HG02798 (cell line): ENCODE measurements around the gene MAK.
"Not testable (repeated sequence)": the region's sequence is repeated elsewhere in the genome, so short reads cannot be mapped to it uniquely, and the experiment has no call there.

ENCODE experiments used
- ATAC-seq: cut with Tn5 transposase; IDR thresholded peaks from one replicate; pipeline ENCODE4 v1.9.1; 2021; ENCODE audit warnings: mild to moderate bottlenecking; ENCODE audit not compliant: unreplicated experiment, poor library complexity

The MAK gene, protein sequence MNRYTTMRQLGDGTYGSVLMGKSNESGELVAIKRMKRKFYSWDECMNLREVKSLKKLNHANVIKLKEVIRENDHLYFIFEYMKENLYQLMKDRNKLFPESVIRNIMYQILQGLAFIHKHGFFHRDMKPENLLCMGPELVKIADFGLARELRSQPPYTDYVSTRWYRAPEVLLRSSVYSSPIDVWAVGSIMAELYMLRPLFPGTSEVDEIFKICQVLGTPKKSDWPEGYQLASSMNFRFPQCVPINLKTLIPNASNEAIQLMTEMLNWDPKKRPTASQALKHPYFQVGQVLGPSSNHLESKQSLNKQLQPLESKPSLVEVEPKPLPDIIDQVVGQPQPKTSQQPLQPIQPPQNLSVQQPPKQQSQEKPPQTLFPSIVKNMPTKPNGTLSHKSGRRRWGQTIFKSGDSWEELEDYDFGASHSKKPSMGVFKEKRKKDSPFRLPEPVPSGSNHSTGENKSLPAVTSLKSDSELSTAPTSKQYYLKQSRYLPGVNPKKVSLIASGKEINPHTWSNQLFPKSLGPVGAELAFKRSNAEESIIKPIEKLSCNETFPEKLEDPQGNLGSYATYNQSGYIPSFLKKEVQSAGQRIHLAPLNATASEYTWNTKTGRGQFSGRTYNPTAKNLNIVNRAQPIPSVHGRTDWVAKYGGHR

DNA sequence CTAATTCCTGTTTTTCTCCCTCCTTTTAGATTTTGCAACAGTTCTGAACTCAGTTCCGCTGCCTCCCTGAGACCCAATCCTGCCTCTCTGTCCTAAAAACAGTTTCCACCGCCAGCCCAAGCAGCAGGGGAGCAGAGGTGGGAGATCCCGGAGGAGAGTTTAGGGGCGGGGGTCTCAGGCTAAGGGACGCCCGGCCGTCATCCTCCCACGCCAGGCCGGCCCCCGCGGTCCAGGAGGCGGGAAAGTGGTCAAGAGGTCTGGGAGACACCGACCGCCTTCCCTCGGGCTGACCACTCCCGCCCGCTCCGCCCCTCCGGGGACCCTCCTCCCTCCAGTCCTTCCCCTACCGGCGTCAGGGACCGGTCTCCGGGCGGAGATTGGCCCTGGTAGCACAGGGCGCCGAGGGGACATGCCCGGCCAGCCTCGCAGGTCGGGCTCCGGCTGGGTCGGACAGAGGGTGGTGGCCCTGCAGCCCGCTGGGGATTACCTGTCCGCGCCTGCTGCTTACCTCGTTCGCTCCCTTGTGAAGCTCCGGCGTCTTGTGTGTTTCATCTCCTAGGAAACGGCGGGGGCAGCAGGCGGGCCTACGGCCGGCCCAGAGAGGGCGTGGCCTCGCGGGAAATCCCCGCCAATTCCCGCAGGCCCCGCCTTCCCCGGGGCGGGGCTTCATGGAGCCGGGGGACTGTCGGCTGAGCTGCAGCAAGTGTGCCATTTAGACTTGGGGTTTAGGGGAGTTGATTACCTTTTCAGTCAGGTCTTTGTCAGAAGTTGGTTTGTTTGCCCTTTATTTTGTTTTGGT lies at the start of gene MAK:
Gene MAK, minus strand, starts transcription at position 545 of the 799 bp plus-strand sequence. CDS start 7,891 bp downstream, outside the sequence.
- peak; percentile 88 for ATAC-seq

DNA sequence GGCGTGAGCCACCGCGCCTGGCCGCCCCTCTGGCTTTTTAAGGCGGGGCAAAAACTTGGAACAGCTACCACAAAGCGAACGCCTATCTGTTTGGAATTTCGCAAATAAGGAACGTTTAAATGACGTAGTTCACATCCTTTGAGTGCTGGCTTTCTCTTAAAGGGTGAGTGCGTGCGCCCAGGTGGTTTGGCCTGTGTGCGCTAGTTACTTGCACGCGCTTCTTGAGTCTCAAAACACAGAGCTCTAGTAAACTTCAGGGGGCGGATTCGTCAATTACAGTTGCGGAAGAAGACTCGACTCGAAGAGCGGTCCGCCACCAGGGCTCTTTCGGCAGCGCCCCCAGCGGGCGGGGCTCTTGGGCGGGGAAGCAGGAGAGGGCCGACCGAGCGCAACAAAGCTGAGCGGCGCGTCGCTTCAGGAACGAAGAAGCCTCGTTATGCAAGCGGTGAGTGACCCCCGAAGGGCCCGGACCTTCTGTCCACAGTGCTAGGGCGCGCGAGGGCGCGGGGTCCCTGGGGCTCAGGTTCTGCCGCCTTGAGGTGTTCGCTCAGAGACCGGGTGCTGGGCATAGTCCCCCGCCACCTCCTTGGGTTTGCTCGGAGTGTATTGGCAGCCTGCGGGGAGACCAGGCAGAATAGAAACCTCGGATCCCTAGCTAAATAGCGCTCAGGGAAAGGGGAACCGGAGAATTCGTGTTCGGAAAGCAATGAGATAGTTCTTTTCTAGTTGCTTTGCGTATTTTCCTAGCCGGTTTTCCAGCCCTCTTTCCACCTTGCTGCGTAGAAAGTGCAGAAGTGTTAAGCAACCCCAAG lies 48.6 kb upstream of the MAK start, which contains the start of gene SYCP2L:
Gene SYCP2L, plus strand, starts transcription at position 362 of the 812 bp plus-strand sequence. Its CDS starts 75 bp downstream, at position 437.
- peak; percentile 71 for ATAC-seq

DNA sequence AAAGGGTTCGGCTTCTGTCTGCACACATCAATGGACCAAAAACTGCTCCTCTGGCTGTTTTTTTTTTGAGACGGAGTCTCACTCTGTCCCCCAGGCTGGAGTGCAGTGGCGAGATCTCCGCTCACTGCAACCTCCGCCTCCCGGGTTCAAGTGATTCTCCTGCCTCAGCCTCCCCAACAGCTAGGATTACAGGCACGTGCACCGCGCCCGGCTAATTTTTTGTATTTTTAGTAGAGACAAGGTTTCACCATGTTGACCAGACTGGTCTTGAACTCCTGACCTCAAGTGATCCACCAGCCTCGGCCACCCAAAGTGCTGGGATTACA lies 48.0 kb upstream of the MAK start:
- not testable (repeated sequence) for ATAC-seq

DNA sequence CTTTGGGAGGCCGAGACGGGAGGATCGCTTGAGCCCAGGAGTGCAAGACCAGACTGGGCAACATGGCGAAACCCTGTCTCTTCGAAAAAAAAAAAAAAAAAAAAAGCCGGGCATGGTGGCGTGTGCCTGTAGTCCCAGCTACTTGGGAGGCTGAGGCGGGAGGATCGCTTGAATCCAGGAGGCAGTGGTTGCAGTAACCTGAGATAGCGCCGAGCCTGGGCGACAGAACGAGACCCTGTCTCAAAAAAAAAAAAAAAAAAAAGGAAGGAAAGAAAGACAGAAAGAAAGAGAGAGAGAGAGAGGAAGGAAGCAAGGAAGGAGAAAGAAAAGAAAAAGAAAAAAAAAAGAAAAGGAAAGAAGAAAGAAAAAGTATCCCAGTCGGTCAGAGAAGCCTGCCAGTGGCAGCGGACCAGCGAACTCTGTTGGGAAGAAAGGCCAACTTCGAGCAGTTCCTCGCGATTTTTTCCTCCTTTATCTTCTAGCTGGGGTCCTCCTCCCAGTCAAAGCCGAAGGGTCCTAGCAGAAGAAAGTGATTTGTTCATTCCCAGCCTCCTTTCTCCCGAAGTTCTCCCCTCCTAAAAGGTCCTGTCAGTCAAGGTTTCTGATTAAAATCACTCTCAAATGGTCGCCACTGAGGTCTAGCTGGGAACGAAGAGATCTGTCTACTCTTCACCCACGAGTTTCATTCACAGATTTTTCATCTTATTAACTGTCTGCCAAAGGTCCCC lies 46.1 kb upstream of the MAK start:
- ATAC-seq = no peak

DNA sequence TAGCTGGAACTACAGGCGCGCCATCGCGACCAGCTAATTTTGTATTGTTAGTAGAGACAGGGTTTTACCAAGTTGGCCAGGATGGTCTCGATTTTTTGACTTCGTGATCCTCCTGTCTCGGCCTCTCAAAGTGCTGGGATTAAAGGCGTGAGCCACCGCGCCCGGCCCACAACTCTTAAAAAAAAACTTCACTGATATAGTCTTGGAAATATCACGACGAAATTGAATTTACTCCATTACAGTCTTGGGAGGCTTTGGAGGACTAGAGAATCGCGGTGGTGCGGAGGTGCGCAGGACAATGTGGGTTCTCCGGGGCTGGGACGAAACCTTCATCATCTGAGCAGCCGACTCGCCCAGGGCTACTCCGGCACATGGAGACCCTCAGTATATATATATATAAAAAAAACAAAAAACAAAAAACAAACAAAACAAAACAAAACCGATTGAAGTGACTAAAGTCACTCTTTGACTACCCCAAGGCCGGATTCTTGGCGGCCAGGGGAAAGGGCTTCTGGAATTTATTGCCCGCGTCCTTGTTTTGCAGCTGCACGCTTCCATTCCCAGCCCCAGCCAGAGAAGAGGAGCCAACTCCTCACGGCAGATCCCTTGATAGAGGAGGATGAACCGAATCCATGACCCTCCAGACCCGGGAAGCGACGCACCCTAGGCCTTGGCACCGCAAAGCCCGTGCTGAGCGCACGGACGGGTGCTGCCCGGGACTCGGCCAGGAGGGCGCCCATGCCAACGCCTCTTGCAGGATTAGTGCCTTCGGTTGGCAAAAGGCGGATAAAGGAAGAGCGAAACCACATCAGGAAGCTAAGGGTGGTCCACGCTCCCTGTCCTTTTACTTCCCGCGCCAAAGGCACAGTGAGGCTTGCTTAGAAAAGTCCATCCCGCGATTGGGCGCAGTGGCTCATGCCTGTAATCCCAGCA lies 45.2 kb upstream of the MAK start:
- ATAC-seq = no peak

DNA sequence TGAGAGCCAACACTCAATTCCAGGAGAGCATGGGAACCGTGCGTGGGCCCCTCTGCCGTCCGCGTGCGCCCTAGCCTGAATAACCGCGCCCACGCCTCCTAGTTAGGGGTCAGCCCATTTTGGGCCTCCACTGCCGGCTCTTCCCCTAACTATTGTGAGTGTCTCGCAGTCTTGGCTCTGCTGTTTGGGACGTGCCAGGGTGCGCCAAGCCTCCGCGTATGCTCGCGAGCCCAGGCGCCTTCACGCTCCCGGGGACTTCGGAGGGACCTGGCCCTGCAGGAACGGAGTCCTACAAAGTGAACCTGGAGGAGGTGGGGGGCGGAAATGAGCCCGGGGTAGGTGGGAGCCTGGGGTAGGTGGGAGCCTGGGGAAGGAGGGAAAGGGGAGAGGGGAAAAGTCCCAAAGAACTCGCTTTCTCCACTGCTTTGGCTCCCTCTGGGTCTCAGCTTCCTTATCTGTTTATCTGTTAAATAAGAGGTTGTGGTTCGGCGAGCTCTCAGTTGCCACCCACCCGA lies 44.4 kb upstream of the MAK start:
- ATAC-seq = no peak

DNA sequence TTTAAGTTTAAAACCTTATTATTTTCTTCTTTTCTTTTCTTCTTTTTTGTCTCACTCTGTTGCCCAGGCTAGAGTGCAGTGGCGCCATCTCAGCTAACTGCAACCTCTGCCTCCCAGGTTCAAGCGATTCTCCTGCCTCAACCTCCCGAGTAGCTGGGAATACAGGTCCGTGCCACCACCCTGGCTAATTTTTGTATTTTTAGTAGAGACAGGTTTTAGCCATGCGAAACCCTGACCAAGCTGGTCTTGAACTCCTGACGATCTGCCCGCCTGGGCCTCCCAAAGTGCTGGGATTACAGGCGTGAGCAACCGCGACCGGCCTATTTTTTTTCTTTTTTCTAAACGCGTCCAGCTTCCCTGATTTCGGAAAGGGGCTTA lies 43.9 kb upstream of the MAK start:
- ATAC-seq = not testable (repeated sequence)

DNA sequence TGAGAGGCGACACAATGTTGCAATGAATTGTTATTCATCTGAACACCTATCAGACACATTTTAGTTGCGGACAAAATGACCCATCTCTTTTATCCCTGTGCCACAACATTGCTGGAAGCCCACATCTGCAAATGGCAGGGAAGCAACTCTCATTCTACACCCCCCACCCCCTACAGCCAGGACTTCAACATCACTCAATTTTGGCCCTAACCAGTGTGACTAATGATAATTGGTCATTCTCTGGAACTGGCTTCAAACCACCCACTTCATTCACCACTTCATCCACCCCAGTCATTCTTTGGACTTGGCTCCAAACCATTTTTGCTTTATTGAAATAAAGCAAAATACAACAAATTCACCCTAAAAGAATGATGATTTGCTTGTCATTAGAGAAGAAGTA lies 42.0 kb upstream of the MAK start:
- ATAC-seq = no peak

DNA sequence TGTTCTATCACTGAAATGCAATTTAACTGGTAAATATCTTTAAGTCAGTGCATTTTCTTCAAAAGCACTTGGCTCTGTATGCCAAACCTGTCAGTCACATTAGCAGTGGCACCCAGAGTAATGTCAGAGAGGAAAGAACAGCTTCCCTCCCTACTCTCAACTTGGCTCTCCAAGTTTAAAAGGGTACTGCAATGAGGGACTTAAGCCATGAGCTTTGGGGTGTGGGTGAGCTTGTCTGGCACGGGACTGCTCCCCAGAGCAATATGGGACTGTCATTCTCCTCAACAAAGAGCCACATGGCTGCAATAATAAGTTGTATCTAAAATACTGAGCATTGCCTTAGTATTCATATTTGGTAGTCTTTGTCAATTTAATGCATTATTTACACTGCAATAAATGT lies 39.5 kb upstream of the MAK start:
- no peak for ATAC-seq

DNA sequence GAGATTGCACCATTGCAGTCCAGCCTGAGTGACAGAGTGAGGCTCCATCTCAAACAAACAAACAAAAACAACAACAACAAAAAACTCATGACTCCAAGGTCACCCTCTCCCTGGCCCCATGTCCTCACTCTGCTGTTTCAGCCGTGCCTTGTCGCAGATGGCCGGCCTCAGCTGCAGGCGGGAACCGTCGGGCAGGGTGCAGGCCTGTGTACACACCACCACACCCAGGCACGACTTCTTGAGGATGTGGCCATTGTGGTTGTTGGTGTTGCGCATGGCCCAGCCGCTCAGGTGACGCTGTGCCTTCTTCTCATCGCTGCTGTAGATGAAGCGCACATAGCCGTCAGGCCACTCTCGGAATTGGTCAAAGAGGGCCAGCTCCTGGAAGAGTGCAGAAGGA lies 38.7 kb upstream of the MAK start:
- no peak for ATAC-seq

DNA sequence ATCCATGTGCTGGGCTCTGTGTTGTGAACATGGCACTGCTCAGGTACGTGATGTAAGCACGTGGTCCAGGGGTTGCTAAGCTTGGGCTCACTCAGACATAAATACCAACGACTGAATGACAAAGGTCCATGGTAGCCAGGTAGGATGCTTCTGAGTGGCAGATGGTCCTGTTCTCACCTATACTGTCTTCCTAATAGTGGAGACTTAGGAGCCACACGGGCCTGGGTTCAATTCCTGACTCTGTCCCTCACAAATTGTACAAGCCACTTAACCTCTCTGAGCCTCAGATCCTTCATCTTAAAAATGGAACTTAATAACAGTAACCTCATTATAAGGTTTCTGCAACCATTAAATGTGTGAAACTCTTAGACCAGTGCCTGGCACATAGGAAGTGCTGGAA lies 36.7 kb upstream of the MAK start:
- no peak for ATAC-seq

DNA sequence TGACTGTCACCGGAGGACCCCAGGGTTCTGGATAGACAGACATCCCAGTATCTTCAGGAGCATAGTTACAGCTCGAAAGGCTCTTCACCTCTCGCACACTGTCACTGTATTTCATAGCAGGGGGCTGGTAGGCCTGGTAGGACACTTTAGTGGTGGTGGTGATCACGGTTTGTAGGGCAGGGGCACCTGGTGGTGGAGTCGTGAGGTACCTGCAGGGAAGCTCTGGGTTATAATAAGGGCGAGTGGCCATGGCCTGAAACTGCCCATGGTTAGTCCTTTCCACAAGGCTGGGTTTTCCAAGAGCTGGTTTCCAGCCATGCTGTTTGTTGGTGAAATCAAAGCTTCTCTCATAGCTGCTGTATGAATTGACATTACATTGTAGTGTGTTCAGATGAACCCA lies 35.9 kb upstream of the MAK start:
- no peak for ATAC-seq

DNA sequence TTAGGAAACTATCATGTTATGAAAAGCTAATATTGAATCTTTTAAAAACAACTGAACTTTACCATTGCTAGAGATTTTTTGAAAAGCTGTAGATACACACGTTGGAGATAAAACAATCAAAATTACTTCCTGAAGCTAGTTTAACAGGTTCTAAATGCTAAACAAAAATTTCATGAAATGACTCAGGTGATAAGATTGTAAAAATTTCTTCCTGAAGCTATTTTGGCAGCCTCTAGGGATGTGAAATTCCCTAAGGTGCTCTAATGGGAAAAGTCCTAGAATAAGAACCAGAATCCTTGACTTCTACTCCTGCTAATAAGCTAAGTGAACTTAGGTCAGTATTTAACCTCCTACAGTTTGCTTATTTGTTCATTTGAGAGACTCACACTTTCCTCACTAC lies 35.0 kb upstream of the MAK start:
- ATAC-seq = no peak

DNA sequence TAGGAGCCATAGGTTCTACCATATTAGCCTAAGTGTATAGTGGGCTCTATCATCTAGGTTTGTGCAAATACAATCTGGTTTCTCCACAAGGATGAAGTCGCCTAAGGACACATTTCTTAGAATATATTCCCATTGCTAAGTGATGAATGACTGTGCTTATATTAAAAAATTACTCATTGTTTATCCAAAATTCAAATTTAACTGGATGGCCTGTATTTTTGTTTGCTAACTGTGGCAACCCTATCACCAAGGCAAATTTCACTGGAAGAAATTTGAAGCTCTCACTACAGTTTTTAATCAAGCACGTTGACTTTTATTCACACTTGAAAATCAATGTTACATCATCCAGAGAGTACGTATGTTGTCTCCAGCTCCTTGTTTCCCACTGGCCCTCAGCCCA lies 29.6 kb upstream of the MAK start:
- ATAC-seq = no peak

DNA sequence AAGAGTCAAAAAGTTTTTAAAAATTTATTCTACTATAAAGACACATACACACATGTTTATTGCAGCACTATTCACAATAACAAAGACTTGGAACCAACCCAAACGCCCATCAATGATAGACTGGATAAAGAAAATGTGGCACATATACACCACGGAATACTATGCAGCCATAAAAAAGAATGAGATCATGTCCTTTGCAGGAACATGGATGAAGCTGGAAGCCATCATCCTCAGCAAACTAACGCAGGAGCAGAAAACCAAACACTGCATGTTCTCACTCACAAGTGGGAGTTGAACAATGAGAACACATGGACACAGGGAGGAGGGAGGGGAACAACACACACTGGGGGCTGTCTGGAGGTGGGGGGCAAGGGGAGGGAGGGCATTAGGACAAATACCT lies 28.4 kb upstream of the MAK start:
- not testable (repeated sequence) for ATAC-seq

DNA sequence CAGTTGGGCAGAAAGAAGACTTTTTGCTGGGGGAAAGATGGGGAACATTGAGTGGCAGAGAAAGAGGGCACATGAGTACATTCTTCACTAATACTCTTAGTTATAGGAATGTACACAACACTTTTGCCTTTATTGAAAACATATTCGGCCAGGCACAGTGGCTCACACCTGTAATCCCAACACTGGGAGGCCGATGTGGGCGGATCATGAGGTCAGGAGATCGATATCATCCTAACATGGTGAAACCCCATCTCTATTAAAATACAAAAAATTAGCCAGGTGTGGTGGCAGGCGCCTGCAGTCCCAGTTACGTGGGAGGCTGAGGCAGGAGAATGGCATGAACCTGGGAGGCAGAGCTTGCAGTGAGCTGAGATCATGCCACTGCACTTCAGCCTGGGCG lies 24.7 kb upstream of the MAK start:
- ATAC-seq = not testable (repeated sequence)

DNA sequence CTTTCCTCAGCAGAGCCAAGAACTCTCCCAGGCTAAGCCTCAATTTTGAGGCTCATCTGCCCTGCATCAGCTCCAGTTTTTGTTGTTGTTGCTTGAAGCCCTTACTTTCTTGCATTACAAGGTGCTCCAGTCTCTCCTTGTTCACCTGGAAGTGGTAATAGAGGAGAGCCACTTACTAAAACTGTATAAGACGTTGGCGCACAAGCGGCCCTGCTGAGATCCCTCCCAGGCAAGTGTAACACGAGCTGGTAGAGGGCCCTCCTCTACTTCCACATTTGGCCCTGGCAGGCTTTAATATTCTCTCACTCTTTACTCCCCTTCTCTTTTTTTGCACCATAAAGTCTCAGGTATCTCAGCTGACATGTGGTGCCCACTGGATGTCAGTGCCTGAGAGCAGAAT lies 24.0 kb upstream of the MAK start:
- ATAC-seq = no peak

DNA sequence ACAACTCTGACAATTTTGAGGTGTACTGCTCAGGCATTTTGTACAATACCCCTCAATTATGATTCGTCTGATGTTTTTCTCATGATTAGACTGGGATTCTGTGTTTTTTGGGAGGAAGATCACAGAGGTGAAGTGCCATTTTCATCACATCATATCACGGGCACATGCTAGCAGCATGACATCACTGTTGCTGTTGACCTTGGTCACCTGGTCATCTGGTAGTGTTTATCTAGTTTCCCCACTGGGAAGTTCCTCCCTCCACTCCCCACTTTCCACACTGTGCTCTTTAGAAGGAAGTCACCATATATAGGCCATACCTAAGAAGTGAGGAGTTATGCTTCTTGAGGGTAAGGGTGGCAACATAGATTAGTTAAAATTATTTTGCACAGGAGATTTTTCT lies 22.7 kb upstream of the MAK start:
- ATAC-seq = no peak
